ENCODE measurements around the gene SLC18A3.
A peak's percentile ranks its signal among the peaks of the same experiment; 100 is the strongest.

The SLC18A3 gene

GRCh38 chr10:49611816-49612512 is 1.9 kb downstream of the SLC18A3 start:
- DNase-seq = peak; percentile 15

GRCh38 chr10:49612513-49613164 is 2.5 kb downstream of the SLC18A3 start:
- peak; percentile 7 for DNase-seq

GRCh38 chr10:49613165-49613881 is 3.2 kb downstream of the SLC18A3 start:
- DNase-seq = no peak

- no peak for DNase-seq
Measured at GRCh38 chr10:49613882-49614241, 3.8 kb downstream of the SLC18A3 start, which contains the start of gene CHAT. Gene CHAT, plus strand, starts transcription at chr10:49614037. Its CDS starts 153 bp downstream, at chr10:49614190.

GRCh38 chr10:49614242-49615198 is 4.4 kb downstream of the SLC18A3 start:
- DNase-seq = no peak

GRCh38 chr10:49615213-49615612 is 5.1 kb downstream of the SLC18A3 start:
- no peak for DNase-seq

GRCh38 chr10:49615721-49616120 is 5.6 kb downstream of the SLC18A3 start:
- DNase-seq = no peak

- no peak for DNase-seq
Measured at GRCh38 chr10:49616421-49617101, 6.5 kb downstream of the SLC18A3 start.

- no peak for DNase-seq
Measured at GRCh38 chr10:49617121-49618020, 7.3 kb downstream of the SLC18A3 start.

GRCh38 chr10:49618821-49619220 is 8.7 kb downstream of the SLC18A3 start:
- no peak for DNase-seq

GRCh38 chr10:49619613-49620012 is 9.5 kb downstream of the SLC18A3 start:
- no peak for DNase-seq

GRCh38 chr10:49620286-49620810 is 10.2 kb downstream of the SLC18A3 start:
- no peak for DNase-seq

- DNase-seq = no peak
Measured at GRCh38 chr10:49620841-49621378, 10.8 kb downstream of the SLC18A3 start.

GRCh38 chr10:49621561-49621960 is 11.5 kb downstream of the SLC18A3 start:
- no peak for DNase-seq

- DNase-seq = no peak
Measured at GRCh38 chr10:49622426-49623425, 12.6 kb downstream of the SLC18A3 start.

GRCh38 chr10:49624629-49625028 is 14.5 kb downstream of the SLC18A3 start:
- DNase-seq = no peak

GRCh38 chr10:49625411-49625810 is 15.3 kb downstream of the SLC18A3 start:
- no peak for DNase-seq

GRCh38 chr10:49627038-49627437 is 16.9 kb downstream of the SLC18A3 start:
- no peak for DNase-seq
